PC-9 (cell line): ENCODE data around the gene URB2. TPM values are rescaled to one million over a fixed set of nuclear protein-coding genes. Genes with fewer than 3 reads are reported as not detected.

Experiments used
- BruUV-seq: library from RNA; stranded (reverse); fragments of 400-500 nt; replicated peaks from 2 replicates; lab custom pipeline; 2021; lab: Mats Ljungman, UMichigan
- CTCF ChIA-PET: fragments of 300-600 bp; sonication (Branson Sonifier 250); formaldehyde crosslinking; loops from one replicate; lab custom pipeline; 2022; ENCODE audit warnings: antibody characterized with exemption; lab: Charles Lee
- POLR2A ChIA-PET: fragments of 300-600 bp; sonication (Branson Sonifier 250); formaldehyde crosslinking; loops from one replicate; lab custom pipeline; 2022; ENCODE audit warnings: antibody characterized with exemption; ENCODE audit not compliant: unreplicated experiment; lab: Charles Lee
- DNase-seq, 2 experiments: peaks; one replicate each; pipeline versions ENCODE4 v3.0.0 to v3.0.0-alpha.2; 2015 to 2022; ENCODE audit warnings: mixed read lengths in 1 of 2
- H2AFZ ChIP-seq: fragments of 200-600 bp; sonication (generic); 2 replicates; pipeline ENCODE4 v1.8.1; 2017; ENCODE audit warnings: antibody characterized with exemption
- H3F3A ChIP-seq: fragments of 200-600 bp; sonication (generic); 2 replicates; pipeline ENCODE4 v1.8.1; 2017; ENCODE audit warnings: antibody characterized with exemption, mild to moderate bottlenecking, low read depth; ENCODE audit not compliant: insufficient read depth
- H3K27ac ChIP-seq: fragments of 200-600 bp; sonication (generic); 2 replicates; pipeline ENCODE4 v1.6.1; 2016; ENCODE audit warnings: mixed run types
- H3K27me3 ChIP-seq: fragments of 200-600 bp; sonication (generic); 2 replicates; pipeline ENCODE4 v1.6.1; 2016; ENCODE audit warnings: low read depth, mixed run types; ENCODE audit not compliant: insufficient read depth
- H3K36me3 ChIP-seq: fragments of 200-600 bp; sonication (generic); 2 replicates; pipeline ENCODE4 v1.6.1; 2016; ENCODE audit warnings: low read depth, mixed run types
- H3K4me1 ChIP-seq: fragments of 200-600 bp; sonication (generic); replicated peaks from 2 replicates; pipeline ENCODE4 v1.6.1; 2016; ENCODE audit warnings: mixed run types; ENCODE audit not compliant: insufficient read depth
- H3K4me2 ChIP-seq: fragments of 200-600 bp; sonication (generic); 2 replicates; pipeline ENCODE4 v1.6.1; 2017; ENCODE audit warnings: mixed run types
- H3K4me3 ChIP-seq: fragments of 200-600 bp; sonication (generic); 2 replicates; pipeline ENCODE4 v1.6.1; 2016; ENCODE audit warnings: mixed run types
- H3K79me2 ChIP-seq: fragments of 200-600 bp; sonication (generic); 2 replicates; pipeline ENCODE4 v1.6.1; 2017; ENCODE audit warnings: low read depth, mixed run types
- H3K9me2 ChIP-seq: fragments of 200-600 bp; sonication (generic); 2 replicates; pipeline ENCODE4 v1.8.1; 2017; ENCODE audit warnings: mild to moderate bottlenecking; ENCODE audit not compliant: insufficient read depth
- H3K9me3 ChIP-seq: fragments of 200-600 bp; sonication (generic); 2 replicates; pipeline ENCODE4 v1.8.1; 2016; ENCODE audit warnings: low read depth; ENCODE audit not compliant: insufficient read depth
- H4K20me1 ChIP-seq: fragments of 200-600 bp; sonication (generic); 2 replicates; pipeline ENCODE4 v1.8.1; 2017; ENCODE audit not compliant: insufficient read depth
- EZH2 ChIP-seq: fragments of 200-600 bp; sonication (generic); IDR thresholded peaks from 2 replicates; pipeline ENCODE4 v1.8.0; 2017; ENCODE audit warnings: antibody characterized with exemption, low read depth
- intact Hi-C: fragments of 100-400 bp; cut with micrococcal nuclease; formaldehyde crosslinking; loops from one replicate; pipeline ENCODE4 v1.10.0; 2022; ENCODE audit not compliant: unreplicated experiment
- total RNA-seq: library from RNA; stranded (reverse); gene quantifications from 2 replicates; pipeline ENCODE4 v1.2.3, GENCODE V29; 2021
- TF ChIP-seq, protein P1 (sequence below): fragments of 200-600 bp; sonication (generic); conservative IDR thresholded peaks from 2 replicates; pipeline ENCODE4 v1.6.1; 2017; ENCODE audit warnings: mixed run types, antibody characterized with exemption, mild to moderate bottlenecking, moderate library complexity

Gene URB2
- total RNA-seq, 1 experiment from 2014 or later: 6.6 TPM

DNA sequence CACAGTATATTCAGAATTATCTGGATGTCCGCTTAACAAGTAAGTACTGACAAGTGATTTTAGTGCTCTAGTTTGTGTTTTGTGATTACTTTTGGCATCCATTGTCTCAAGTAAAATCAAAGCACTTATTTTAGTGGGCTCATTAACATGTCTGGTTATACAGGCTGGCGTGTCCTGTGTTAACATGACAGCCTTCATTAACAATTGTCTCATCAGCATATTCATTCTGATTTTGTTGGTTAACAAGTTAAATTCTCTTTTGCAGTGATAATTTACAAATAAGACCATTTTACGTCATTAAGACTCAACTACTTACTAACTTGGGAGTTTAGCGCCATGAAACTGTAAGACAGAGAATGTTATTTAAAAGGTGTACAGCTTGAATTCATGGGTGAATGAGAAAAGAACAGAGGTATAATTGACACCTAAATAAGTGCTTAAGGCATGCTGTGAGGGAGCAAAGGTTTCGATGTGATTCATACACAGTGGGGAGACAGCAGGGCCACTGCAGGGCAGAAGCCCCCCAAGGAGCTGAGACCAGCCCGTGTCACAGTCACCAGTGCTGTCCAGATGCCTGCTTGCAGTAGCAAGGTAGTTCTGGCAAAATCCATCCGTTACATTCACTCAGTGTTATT, 22.6 kb upstream of the URB2 start:
- Histone ChIP-seq H3K4me1 (no peaks in the 10 kb centered on the region), H3K36me3 (peaks cover 4% of the 10 kb centered on the region), H3K9me2 (no peaks in the 10 kb centered on the region; the same call in 1 of the 2 replicates), H3F3A (no peaks in the 10 kb centered on the region), H4K20me1 (no peaks in the 10 kb centered on the region), H3K4me2 (no peak overlapping the region), H3K9me3 (no peaks in the 10 kb centered on the region), H2AFZ (no peak overlapping the region), H3K4me3 (no peak overlapping the region), H3K27ac (no peak overlapping the region), H3K27me3 (no peaks in the 10 kb centered on the region), H3K79me2 (no peaks in the 10 kb centered on the region)
- no TSS peak for BruUV-seq
- POLR2A ChIA-PET: no interaction called here
- no peak for DNase-seq
- no peak for TF ChIP-seq EZH2
- TF ChIP-seq, protein P1, sequence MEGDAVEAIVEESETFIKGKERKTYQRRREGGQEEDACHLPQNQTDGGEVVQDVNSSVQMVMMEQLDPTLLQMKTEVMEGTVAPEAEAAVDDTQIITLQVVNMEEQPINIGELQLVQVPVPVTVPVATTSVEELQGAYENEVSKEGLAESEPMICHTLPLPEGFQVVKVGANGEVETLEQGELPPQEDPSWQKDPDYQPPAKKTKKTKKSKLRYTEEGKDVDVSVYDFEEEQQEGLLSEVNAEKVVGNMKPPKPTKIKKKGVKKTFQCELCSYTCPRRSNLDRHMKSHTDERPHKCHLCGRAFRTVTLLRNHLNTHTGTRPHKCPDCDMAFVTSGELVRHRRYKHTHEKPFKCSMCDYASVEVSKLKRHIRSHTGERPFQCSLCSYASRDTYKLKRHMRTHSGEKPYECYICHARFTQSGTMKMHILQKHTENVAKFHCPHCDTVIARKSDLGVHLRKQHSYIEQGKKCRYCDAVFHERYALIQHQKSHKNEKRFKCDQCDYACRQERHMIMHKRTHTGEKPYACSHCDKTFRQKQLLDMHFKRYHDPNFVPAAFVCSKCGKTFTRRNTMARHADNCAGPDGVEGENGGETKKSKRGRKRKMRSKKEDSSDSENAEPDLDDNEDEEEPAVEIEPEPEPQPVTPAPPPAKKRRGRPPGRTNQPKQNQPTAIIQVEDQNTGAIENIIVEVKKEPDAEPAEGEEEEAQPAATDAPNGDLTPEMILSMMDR: no peak
- intact Hi-C loops: no loop called here
- CTCF ChIA-PET: no interaction called here

DNA sequence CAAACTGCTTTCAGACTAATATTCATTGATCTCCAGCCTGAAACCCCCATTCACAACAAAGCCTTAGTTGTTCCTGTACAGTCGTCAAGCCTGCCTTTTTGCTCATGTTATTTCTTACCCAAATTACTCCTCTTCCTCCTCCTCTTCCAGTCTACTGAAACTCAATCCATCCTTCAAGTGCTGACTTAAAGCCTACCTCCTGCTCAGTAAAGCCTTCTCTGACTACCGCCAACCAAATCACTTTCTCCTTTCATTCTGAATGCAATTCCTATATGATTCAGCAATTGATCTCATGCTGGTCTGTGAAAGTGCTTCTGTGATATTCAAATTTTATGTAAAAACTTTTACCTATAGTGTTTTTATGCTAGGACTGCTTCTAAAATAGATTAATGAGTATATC, 18.7 kb upstream of the URB2 start:
- no peaks in the 10 kb centered on the region for H3K79me2 ChIP-seq
- no peak overlapping the region for H3K4me2 ChIP-seq
- CTCF ChIA-PET: no interaction called here
- intact Hi-C loops: no loop called here
- no peaks in the 10 kb centered on the region for H3K27me3 ChIP-seq
- no peak for DNase-seq
- H3K9me2 ChIP-seq: no peaks in the 10 kb centered on the region
- H4K20me1 ChIP-seq: no peaks in the 10 kb centered on the region
- H3K4me3 ChIP-seq: no peak overlapping the region
- no peak overlapping the region for H2AFZ ChIP-seq
- H3K27ac ChIP-seq: no peak overlapping the region
- peaks cover 15% of the 10 kb centered on the region for H3K36me3 ChIP-seq
- POLR2A ChIA-PET: no interaction called here
- BruUV-seq: no TSS peak
- no peaks in the 10 kb centered on the region for H3F3A ChIP-seq
- H3K9me3 ChIP-seq: no peaks in the 10 kb centered on the region
- TF ChIP-seq, protein P1: no peak
- TF ChIP-seq EZH2: no peak
- no peaks in the 10 kb centered on the region for H3K4me1 ChIP-seq

DNA sequence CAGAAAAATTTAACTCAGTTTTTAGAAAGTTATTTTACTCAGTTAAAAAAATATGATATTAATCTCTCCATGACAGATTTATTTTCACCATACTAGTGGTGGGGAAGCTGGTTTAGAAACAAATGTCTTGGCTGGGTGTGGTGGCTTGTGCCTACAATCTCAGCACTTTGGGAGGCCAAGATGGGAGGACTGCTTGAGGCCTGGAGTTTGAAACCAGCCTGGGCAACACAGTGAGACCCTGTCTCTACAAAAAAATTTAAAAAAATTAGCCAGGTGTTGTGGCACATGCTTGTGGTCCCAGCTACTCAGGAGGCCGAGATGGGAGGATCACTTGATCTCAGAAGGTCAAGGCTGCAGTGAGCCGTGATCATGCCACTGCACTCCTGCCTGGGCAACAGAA, 17.5 kb upstream of the URB2 start:
- no peaks in the 10 kb centered on the region for H3K27me3 ChIP-seq
- no peak overlapping the region for H3K4me2 ChIP-seq
- H4K20me1 ChIP-seq: no peaks in the 10 kb centered on the region
- H3F3A ChIP-seq: no peaks in the 10 kb centered on the region
- no peaks in the 10 kb centered on the region for H3K79me2 ChIP-seq
- no TSS peak for BruUV-seq
- intact Hi-C loops: no loop called here
- no peak overlapping the region for H3K4me3 ChIP-seq
- no peak overlapping the region for H2AFZ ChIP-seq
- DNase-seq: no peak
- TF ChIP-seq, protein P1: no peak
- no peak for TF ChIP-seq EZH2
- ChIA-PET POLR2A (no interaction called here), CTCF (no interaction called here)
- H3K36me3 ChIP-seq: peaks cover 19% of the 10 kb centered on the region
- no peaks in the 10 kb centered on the region for H3K4me1 ChIP-seq
- no peak overlapping the region for H3K27ac ChIP-seq
- H3K9me3 ChIP-seq: no peaks in the 10 kb centered on the region
- H3K9me2 ChIP-seq: no peaks in the 10 kb centered on the region
